H9 (cell line): ENCODE results near the gene CBLB. TPM values are rescaled to one million over a fixed set of nuclear protein-coding genes. Genes with fewer than 3 reads are reported as not detected.

Experiments used
- DNase-seq: peaks from one replicate; pipeline ENCODE4 v3.0.0-alpha.2; 2017
- H2AFZ ChIP-seq: one replicate; pipeline ENCODE4 v1.6.1; 2013; ENCODE audit warnings: mild to moderate bottlenecking, low read length, control low read depth, moderate library complexity
- H2AK5ac ChIP-seq: 2 replicates; pipeline ENCODE4 v1.6.1; 2013; ENCODE audit warnings: low read length, control low read depth, mixed read lengths; ENCODE audit not compliant: insufficient read length
- H2BK120ac ChIP-seq: one replicate; pipeline ENCODE4 v1.6.1; 2013; ENCODE audit warnings: low read depth, mild to moderate bottlenecking, low read length, control low read depth, inconsistent platforms; ENCODE audit not compliant: poor library complexity, severe bottlenecking
- H2BK12ac ChIP-seq: 2 replicates; pipeline ENCODE4 v1.6.1; 2013; ENCODE audit warnings: low read length, control low read depth, mixed read lengths, low read depth; ENCODE audit not compliant: insufficient read length
- H2BK15ac ChIP-seq: 2 replicates; pipeline ENCODE4 v1.6.1; 2013; ENCODE audit warnings: low read depth, low read length, control low read depth
- H2BK20ac ChIP-seq: one replicate; pipeline ENCODE4 v1.6.1; 2013; ENCODE audit warnings: low read depth, mild to moderate bottlenecking, low read length, control low read depth, inconsistent platforms; ENCODE audit not compliant: poor library complexity, severe bottlenecking
- H2BK5ac ChIP-seq: 2 replicates; pipeline ENCODE4 v1.6.1; 2013; ENCODE audit warnings: low read length, control low read depth, mixed read lengths; ENCODE audit not compliant: insufficient read length
- H3K14ac ChIP-seq: 2 replicates; pipeline ENCODE4 v1.6.1; 2013; ENCODE audit warnings: low read length, control low read depth; ENCODE audit not compliant: insufficient read depth
- H3K18ac ChIP-seq: 2 replicates; pipeline ENCODE4 v1.6.1; 2013; ENCODE audit warnings: low read depth, mild to moderate bottlenecking, mixed read lengths, low read length, control low read depth; ENCODE audit not compliant: insufficient read length
- H3K23ac ChIP-seq: 2 replicates; pipeline ENCODE4 v1.6.1; 2013; ENCODE audit warnings: low read length, control low read depth, mixed read lengths, low read depth; ENCODE audit not compliant: insufficient read length
- H3K23me2 ChIP-seq: 2 replicates; pipeline ENCODE4 v1.6.1; 2013; ENCODE audit warnings: low read depth, mild to moderate bottlenecking, mixed read lengths, low read length, control low read depth; ENCODE audit not compliant: insufficient read length, poor library complexity, severe bottlenecking
- H3K27ac ChIP-seq: 2 replicates; pipeline ENCODE4 v1.5.1; 2013; ENCODE audit warnings: low read length, control low read depth, mixed read lengths, low read depth; ENCODE audit not compliant: insufficient read length
- H3K27me3 ChIP-seq: 2 replicates; pipeline ENCODE4 v1.6.1; 2013; ENCODE audit warnings: low read length, control low read depth, inconsistent platforms; ENCODE audit not compliant: insufficient read depth
- H3K4ac ChIP-seq: 2 replicates; pipeline ENCODE4 v1.6.1; 2013; ENCODE audit warnings: low read depth, mild to moderate bottlenecking, control low read depth, inconsistent platforms, low read length, moderate library complexity
- H3K4me1 ChIP-seq: 2 replicates; pipeline ENCODE4 v1.6.1; 2013; ENCODE audit warnings: low read length, control low read depth, inconsistent platforms; ENCODE audit not compliant: insufficient read depth
- H3K4me2 ChIP-seq: 2 replicates; pipeline ENCODE4 v1.6.1; 2013; ENCODE audit warnings: low read length, control low read depth, mixed read lengths; ENCODE audit not compliant: insufficient read length, insufficient read depth
- H3K56ac ChIP-seq: 2 replicates; pipeline ENCODE4 v1.6.1; 2013; ENCODE audit warnings: low read depth, mild to moderate bottlenecking, mixed read lengths, low read length, control low read depth; ENCODE audit not compliant: insufficient read length
- H3K79me1 ChIP-seq: 2 replicates; pipeline ENCODE4 v1.6.1; 2013; ENCODE audit warnings: low read depth, mild to moderate bottlenecking, moderate library complexity, low read length, control low read depth, inconsistent platforms; ENCODE audit not compliant: insufficient read depth, poor library complexity, severe bottlenecking
- H3K79me2 ChIP-seq: 2 replicates; pipeline ENCODE4 v1.6.1; 2013; ENCODE audit warnings: low read length, control low read depth, inconsistent platforms; ENCODE audit not compliant: insufficient read depth
- H3K9ac ChIP-seq: 2 replicates; pipeline ENCODE4 v1.6.1; 2013; ENCODE audit warnings: low read length, control low read depth, mixed read lengths; ENCODE audit not compliant: insufficient read length; ENCODE audit errors: extremely low read depth
- H3K9me3 ChIP-seq: one replicate; pipeline ENCODE4 v1.6.1; 2013; ENCODE audit warnings: low read depth, low read length, inconsistent platforms; ENCODE audit not compliant: control insufficient read depth
- H3T11ph ChIP-seq: one replicate; pipeline ENCODE4 v1.6.1; 2013; ENCODE audit warnings: mild to moderate bottlenecking, low read length, control low read depth, inconsistent platforms
- H4K20me1 ChIP-seq: one replicate; pipeline ENCODE4 v1.6.1; 2013; ENCODE audit not compliant: control insufficient read depth, insufficient read length, insufficient read depth
- H4K5ac ChIP-seq: 2 replicates; pipeline ENCODE4 v1.6.1; 2013; ENCODE audit warnings: low read depth, mild to moderate bottlenecking, mixed read lengths, low read length, control low read depth; ENCODE audit not compliant: insufficient read length
- H4K8ac ChIP-seq: replicated peaks from 2 replicates; pipeline ENCODE4 v1.6.1; 2013; ENCODE audit warnings: low read length, control low read depth, mixed read lengths, low read depth; ENCODE audit not compliant: insufficient read length
- H4K91ac ChIP-seq: 2 replicates; pipeline ENCODE4 v1.6.1; 2013; ENCODE audit warnings: low read depth, mild to moderate bottlenecking, moderate library complexity, mixed read lengths, low read length, control low read depth; ENCODE audit not compliant: insufficient read length
- H3K27ac Mint-ChIP-seq, 3 experiments: 2 replicates in 2 of 3; 3 replicates in 1 of 3; pipeline ENCODE4 v1.8.0; 2020 to 2021; ENCODE audit warnings: mixed read lengths in 3 of 3, mild to moderate bottlenecking in 1 of 3, moderate library complexity in 1 of 3
- H3K27me3 Mint-ChIP-seq: 2 replicates; pipeline ENCODE4 v1.8.0; 2021; ENCODE audit warnings: low read depth, mild to moderate bottlenecking, moderate library complexity, mixed read lengths
- H3K36me3 Mint-ChIP-seq, 3 experiments: 2 replicates in 2 of 3; 3 replicates in 1 of 3; pipeline ENCODE4 v1.8.0; 2020 to 2021; ENCODE audit warnings: low read depth in 3 of 3, mixed read lengths in 3 of 3; ENCODE audit not compliant: insufficient read depth in 1 of 3
- H3K4me1 Mint-ChIP-seq, 2 experiments: 2 replicates each; pipeline ENCODE4 v1.8.0; 2020; ENCODE audit warnings: mixed read lengths in 2 of 2
- H3K4me3 Mint-ChIP-seq, 2 experiments: 2 replicates in 1 of 2; 3 replicates in 1 of 2; pipeline ENCODE4 v1.8.0; 2020 to 2021; ENCODE audit warnings: mild to moderate bottlenecking in 2 of 2, mixed read lengths in 2 of 2, moderate library complexity in 1 of 2
- H3K9me3 Mint-ChIP-seq, 2 experiments: 2 replicates in 1 of 2; 3 replicates in 1 of 2; pipeline ENCODE4 v1.8.0; 2020; ENCODE audit warnings: mild to moderate bottlenecking in 2 of 2, mixed read lengths in 2 of 2, moderate library complexity in 1 of 2
- CTCF ChIP-seq: fragments of 200-600 bp; sonication (generic); conservative IDR thresholded peaks from 3 replicates; pipeline ENCODE4 v1.8.0; 2021; ENCODE audit warnings: antibody characterized with exemption, mild to moderate bottlenecking
- WGBS: extraction: QIAGEN DNeasy Blood & Tissue Kit; methylation state at CpG from one replicate; pipeline ENCODE4 v1.1.7; 2013; ENCODE audit warnings: missing lambda C conversion rate, low lambda C conversion rate, mixed read lengths; ENCODE audit not compliant: insufficient read length; ENCODE audit errors: extremely low coverage; 5-methylcytosine and 5-hydroxymethylcytosine counted together
- total RNA-seq: library from RNA; stranded (reverse); gene quantifications from 2 replicates; pipeline ENCODE4 v1.2.1, GENCODE V29; 2021

CBLB gene
- total RNA-seq, 1 experiment from 2014 or later = 25.7 TPM

- no peak overlapping the region for H3K4ac ChIP-seq
- no peak overlapping the region for H3K23ac ChIP-seq
- no peak overlapping the region for H3K27ac ChIP-seq
- Mint-ChIP-seq H3K4me1 (peaks cover 7 to 24% of the 10 kb centered on the region in 2 experiments), H3K4me3 (no peak overlapping the region), H3K27me3 (no peaks in the 10 kb centered on the region), H3K9me3 (no peaks in the 10 kb centered on the region), H3K36me3 (peaks cover 5 to 15% (median 6%) of the 10 kb centered on the region in 3 experiments; a peak in 4 of 7 replicates), H3K27ac (peak overlapping the region in 1 of 3 experiments; percentile 78; a peak in 1 of 7 replicates)
- no peak overlapping the region for H3T11ph ChIP-seq
- no peak overlapping the region for H2BK15ac ChIP-seq
- H3K23me2 ChIP-seq = no peaks in the 10 kb centered on the region
- no peaks in the 10 kb centered on the region for H3K79me1 ChIP-seq
- H4K8ac ChIP-seq = no peak overlapping the region
- no peak overlapping the region for H3K14ac ChIP-seq
- no peaks in the 10 kb centered on the region for H3K4me1 ChIP-seq
- no peaks in the 10 kb centered on the region for H3K27me3 ChIP-seq
- H4K5ac ChIP-seq = no peak overlapping the region
- no peaks in the 10 kb centered on the region for H3K79me2 ChIP-seq
- H2BK5ac ChIP-seq = no peak overlapping the region
- H3K18ac ChIP-seq = no peak overlapping the region
- H2BK12ac ChIP-seq = no peak overlapping the region
- H3K56ac ChIP-seq = no peak overlapping the region
- H2BK120ac ChIP-seq = no peak overlapping the region
- H3K9ac ChIP-seq = no peak overlapping the region
- no peaks in the 10 kb centered on the region for H4K20me1 ChIP-seq
- no peak for DNase-seq
- TF ChIP-seq CTCF = no peak
- no peak overlapping the region for H3K4me2 ChIP-seq
- no peak overlapping the region for H2BK20ac ChIP-seq
- no peaks in the 10 kb centered on the region for H3K9me3 ChIP-seq
- H2AFZ ChIP-seq = no peak overlapping the region
- H4K91ac ChIP-seq = no peak overlapping the region
- no CpG with 5 or more reads among the region's 1 CpG for WGBS
- no peak overlapping the region for H2AK5ac ChIP-seq
Observed at GRCh38 chr3:105846809-105847208, 22.0 kb downstream of the CBLB start.
